GM12872 (cell line): ENCODE measurements around the gene BRCC3.

ENCODE experiments used
- CTCF ChIP-seq: IDR thresholded peaks from 3 replicates; pipeline ENCODE4 v1.5.1; 2011; ENCODE audit warnings: low read depth, mild to moderate bottlenecking, low read length, moderate library complexity; ENCODE audit not compliant: insufficient read depth

The BRCC3 gene

GRCh38 chrX:155086961-155087735 is 15.8 kb downstream of the BRCC3 start:
- no peak for TF ChIP-seq CTCF

GRCh38 chrX:155094468-155095061 is 23.3 kb downstream of the BRCC3 start:
- peak; percentile 53; the same call in 2 of the 3 replicates for TF ChIP-seq CTCF

GRCh38 chrX:155105919-155106318 is 34.6 kb downstream of the BRCC3 start:
- no peak for TF ChIP-seq CTCF

- TF ChIP-seq CTCF, result no peak
Measured at GRCh38 chrX:155108427-155108826, 37.1 kb downstream of the BRCC3 start.

GRCh38 chrX:155112171-155112570 is 40.9 kb downstream of the BRCC3 start:
- TF ChIP-seq CTCF, result no peak

GRCh38 chrX:155113097-155113496 is 41.8 kb downstream of the BRCC3 start:
- no peak for TF ChIP-seq CTCF

- no peak for TF ChIP-seq CTCF
Measured at GRCh38 chrX:155115174-155115819, 44.0 kb downstream of the BRCC3 start.
